ENCODE results near the gene TTLL11.

The TTLL11 gene

GRCh38 chr9:121889990-121890563 is 203.0 kb downstream of the TTLL11 start:
- H3K4me3 Mint-ChIP-seq = no peak overlapping the region

DNA sequence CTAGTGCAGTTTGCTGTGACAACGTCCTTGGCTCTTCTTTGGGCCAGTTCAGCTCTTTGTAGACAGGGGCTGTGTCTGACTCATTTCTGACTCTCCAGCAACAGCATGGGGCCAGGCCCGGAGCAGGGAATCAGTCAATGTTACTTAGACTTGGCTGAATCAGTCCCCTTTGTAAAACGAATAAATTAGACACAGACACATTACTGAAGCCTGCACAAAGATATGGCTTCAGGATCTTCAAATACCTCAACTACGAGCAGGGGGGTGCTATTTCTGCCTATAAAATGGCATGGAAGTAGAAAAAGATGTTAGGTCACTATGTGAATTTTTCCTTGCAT is 204.7 kb downstream of the TTLL11 start:
- Mint-ChIP-seq H3K4me3 (no peak overlapping the region), H3K4me1 (no peaks in the 10 kb centered on the region), H3K27ac (no peak overlapping the region), H3K9me3 (no peaks in the 10 kb centered on the region), H3K27me3 (no peaks in the 10 kb centered on the region), H3K36me3 (no peaks in the 10 kb centered on the region)
- no peak for DNase-seq
- CTCF ChIA-PET = interaction anchor here (0.6 kb wide), 1 partner anchor 114 kb away, joined by 4 read pairs; no protein-coding TSS in a partner anchor

More at GRCh38 chr9:121889990-121890563, 203.0 kb downstream of the TTLL11 start:
- Mint-ChIP-seq H3K27me3 (no peaks in the 10 kb centered on the region), H3K36me3 (no peaks in the 10 kb centered on the region), H3K27ac (no peak overlapping the region), H3K9me3 (peaks cover 3% of the 10 kb centered on the region), H3K4me1 (no peaks in the 10 kb centered on the region)
- CTCF ChIA-PET = no interaction called here
- DNase-seq = no peak

- CTCF ChIA-PET = interaction anchor here (0.6 kb wide), 1 partner anchor 115 kb away, joined by 4 read pairs; no protein-coding TSS in a partner anchor
- no peak for DNase-seq
- H3K27ac Mint-ChIP-seq = no peak overlapping the region
Observed at GRCh38 chr9:121887553-121888437, 205.3 kb downstream of the TTLL11 start.

GRCh38 chr9:121886759-121887485 is 206.2 kb downstream of the TTLL11 start:
- Mint-ChIP-seq H3K9me3 (no peaks in the 10 kb centered on the region), H3K4me3 (no peak overlapping the region), H3K27ac (no peak overlapping the region), H3K27me3 (no peaks in the 10 kb centered on the region), H3K36me3 (no peaks in the 10 kb centered on the region), H3K4me1 (no peaks in the 10 kb centered on the region)
- CTCF ChIA-PET = interaction anchor here (1.0 kb wide), 1 partner anchor 142 kb away, joined by 4 read pairs; no protein-coding TSS in a partner anchor
- no peak for DNase-seq

More at GRCh38 chr9:121887553-121888437, 205.3 kb downstream of the TTLL11 start:
- H3K9me3 Mint-ChIP-seq = no peaks in the 10 kb centered on the region
- no peaks in the 10 kb centered on the region for H3K36me3 Mint-ChIP-seq
- no peaks in the 10 kb centered on the region for H3K27me3 Mint-ChIP-seq
- H3K4me3 Mint-ChIP-seq = no peak overlapping the region
- no peaks in the 10 kb centered on the region for H3K4me1 Mint-ChIP-seq

DNA sequence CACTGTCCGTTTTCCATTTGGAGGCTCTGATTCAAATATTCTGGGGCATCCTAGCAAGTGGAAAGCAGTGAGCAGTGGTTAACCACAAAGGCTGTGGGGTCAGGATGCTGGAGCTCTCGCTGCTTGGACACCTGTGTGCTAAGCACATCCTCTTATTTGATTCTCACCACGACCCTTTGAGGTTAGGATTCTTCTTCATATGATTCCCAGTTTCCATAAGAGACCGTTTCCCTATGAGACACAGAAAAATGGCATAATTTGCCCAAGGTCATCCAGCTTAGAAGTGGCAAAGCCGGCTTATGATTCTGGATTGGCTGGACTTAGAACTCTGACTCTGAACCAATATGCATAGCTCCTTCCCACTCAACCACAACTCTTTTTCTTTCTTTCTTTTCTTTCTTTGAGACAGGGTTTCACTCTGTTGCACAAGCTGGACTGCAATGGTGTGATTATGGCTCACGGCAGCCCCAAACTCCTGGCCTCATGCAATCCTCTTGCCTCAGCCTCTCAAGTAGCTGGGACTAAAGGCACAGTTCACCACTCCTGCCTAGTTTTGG is 207.7 kb downstream of the TTLL11 start:
- CTCF ChIA-PET = no interaction called here
- Mint-ChIP-seq H3K27ac (no peak overlapping the region), H3K9me3 (no peaks in the 10 kb centered on the region), H3K4me3 (no peak overlapping the region), H3K36me3 (no peaks in the 10 kb centered on the region), H3K27me3 (no peaks in the 10 kb centered on the region), H3K4me1 (no peaks in the 10 kb centered on the region)
- no peak for DNase-seq

DNA sequence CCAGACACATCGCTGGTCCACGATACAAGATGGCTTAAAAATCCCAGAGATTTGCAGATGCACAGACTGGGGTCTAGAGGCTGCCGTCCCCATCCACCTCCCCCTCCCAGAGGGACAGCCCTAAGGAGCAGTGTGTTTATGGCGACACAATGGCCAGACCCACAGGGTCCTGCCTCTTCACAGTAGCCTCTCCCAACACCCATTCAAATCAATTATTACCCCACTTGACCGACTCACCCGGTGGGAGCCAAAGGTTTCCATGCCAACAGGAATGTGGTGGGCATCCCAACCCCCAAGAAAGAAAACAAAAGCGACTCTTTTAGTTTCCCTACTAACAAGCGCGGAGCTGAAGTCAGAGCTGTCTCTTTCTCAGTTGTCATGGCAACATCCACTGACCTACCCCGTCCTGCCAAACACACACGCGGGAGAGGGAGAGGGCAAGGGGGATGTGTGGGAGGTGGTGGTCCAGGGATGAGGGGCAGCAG is 209.0 kb downstream of the TTLL11 start:
- CTCF ChIA-PET = no interaction called here
- Mint-ChIP-seq H3K9me3 (no peaks in the 10 kb centered on the region), H3K4me3 (no peak overlapping the region), H3K36me3 (no peaks in the 10 kb centered on the region), H3K4me1 (no peaks in the 10 kb centered on the region), H3K27me3 (no peaks in the 10 kb centered on the region), H3K27ac (no peak overlapping the region)
- no peak for DNase-seq

DNA sequence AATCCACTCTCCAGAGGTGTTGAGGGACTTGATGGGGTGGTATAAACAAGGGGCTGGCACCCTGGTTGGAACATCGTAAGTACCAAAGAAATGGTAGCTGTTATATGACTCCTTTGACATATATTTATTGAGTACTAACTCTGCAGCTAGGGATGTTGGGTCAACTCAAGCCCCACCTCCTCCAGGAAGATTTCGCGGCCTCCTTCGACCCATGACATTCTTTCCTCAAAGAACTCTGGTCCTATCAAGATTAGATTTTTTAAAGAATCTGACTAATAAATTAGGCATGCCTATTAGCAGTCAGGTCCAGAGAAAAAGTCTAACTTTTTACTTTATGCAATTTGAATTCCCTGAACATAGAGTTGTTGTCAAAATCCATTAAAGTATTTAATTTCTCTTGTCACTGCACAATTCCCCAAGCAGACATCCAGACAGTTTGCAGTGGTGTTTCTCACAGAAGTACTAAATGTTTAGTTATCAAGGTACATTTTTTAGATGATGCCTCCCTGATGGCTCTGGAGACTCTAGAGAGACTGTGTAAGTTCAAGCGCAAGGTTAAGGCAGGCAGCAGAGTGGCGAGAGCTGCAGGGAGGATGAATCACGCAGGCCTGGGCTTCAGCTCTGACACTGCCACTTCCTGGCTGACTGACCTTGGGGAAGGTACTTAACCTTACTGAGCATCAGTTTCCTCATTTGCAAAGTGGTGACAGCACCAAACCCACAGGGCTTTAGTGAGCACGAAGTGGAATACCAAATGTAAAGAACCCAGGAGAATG is 209.6 kb downstream of the TTLL11 start:
- no peaks in the 10 kb centered on the region for H3K4me1 Mint-ChIP-seq
- no peak for DNase-seq
- no peaks in the 10 kb centered on the region for H3K9me3 Mint-ChIP-seq
- H3K27me3 Mint-ChIP-seq = no peaks in the 10 kb centered on the region
- no peaks in the 10 kb centered on the region for H3K36me3 Mint-ChIP-seq
- H3K4me3 Mint-ChIP-seq = no peak overlapping the region
- H3K27ac Mint-ChIP-seq = no peak overlapping the region
- CTCF ChIA-PET = no interaction called here

- no peaks in the 10 kb centered on the region for H3K27me3 Mint-ChIP-seq
- no peak overlapping the region for H3K4me3 Mint-ChIP-seq
- DNase-seq = no peak
- H3K4me1 Mint-ChIP-seq = no peaks in the 10 kb centered on the region
- CTCF ChIA-PET = no interaction called here
- H3K27ac Mint-ChIP-seq = no peak overlapping the region
- H3K9me3 Mint-ChIP-seq = no peaks in the 10 kb centered on the region
- H3K36me3 Mint-ChIP-seq = no peaks in the 10 kb centered on the region
Observed at GRCh38 chr9:121881920-121882500, 211.1 kb downstream of the TTLL11 start.

GRCh38 chr9:121880343-121880898 is 212.7 kb downstream of the TTLL11 start:
- DNase-seq = no peak
- Mint-ChIP-seq H3K4me3 (no peak overlapping the region), H3K27me3 (no peaks in the 10 kb centered on the region), H3K27ac (no peak overlapping the region), H3K4me1 (no peaks in the 10 kb centered on the region), H3K9me3 (no peaks in the 10 kb centered on the region), H3K36me3 (no peaks in the 10 kb centered on the region)
- CTCF ChIA-PET = no interaction called here

GRCh38 chr9:121878271-121878822 is 214.8 kb downstream of the TTLL11 start:
- no peak overlapping the region for H3K27ac Mint-ChIP-seq
- no peaks in the 10 kb centered on the region for H3K36me3 Mint-ChIP-seq
- DNase-seq = no peak
- H3K4me3 Mint-ChIP-seq = no peak overlapping the region
- no peaks in the 10 kb centered on the region for H3K4me1 Mint-ChIP-seq
- CTCF ChIA-PET = no interaction called here
- H3K9me3 Mint-ChIP-seq = no peaks in the 10 kb centered on the region
- no peaks in the 10 kb centered on the region for H3K27me3 Mint-ChIP-seq

GRCh38 chr9:121876658-121877271 is 216.3 kb downstream of the TTLL11 start:
- H3K4me1 Mint-ChIP-seq = no peaks in the 10 kb centered on the region
- no peaks in the 10 kb centered on the region for H3K9me3 Mint-ChIP-seq
- H3K4me3 Mint-ChIP-seq = no peak overlapping the region
- CTCF ChIA-PET = no interaction called here
- no peaks in the 10 kb centered on the region for H3K36me3 Mint-ChIP-seq
- no peak for DNase-seq
- no peak overlapping the region for H3K27ac Mint-ChIP-seq
- H3K27me3 Mint-ChIP-seq = no peaks in the 10 kb centered on the region

GRCh38 chr9:121876255-121876654 is 216.9 kb downstream of the TTLL11 start:
- no peaks in the 10 kb centered on the region for H3K9me3 Mint-ChIP-seq

DNA sequence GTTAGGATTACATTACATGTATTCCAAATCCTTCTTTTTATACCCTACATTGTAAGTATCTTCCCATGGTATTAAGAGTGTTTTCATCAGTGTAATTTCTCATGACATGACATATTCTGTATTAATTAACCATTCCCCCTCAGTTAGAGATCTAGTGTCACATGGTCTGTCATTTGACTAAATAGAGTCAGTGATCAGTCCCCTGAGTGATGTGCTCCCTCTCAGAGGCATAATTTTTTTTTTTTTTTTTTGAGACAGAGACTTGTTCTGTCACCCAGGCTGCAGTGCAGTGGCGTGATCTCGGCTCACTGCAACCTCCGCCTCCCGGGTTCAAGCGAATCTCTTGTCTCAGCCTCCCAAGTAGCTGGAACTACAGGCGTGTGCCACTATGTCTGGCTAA is 218.6 kb downstream of the TTLL11 start:
- no peak overlapping the region for H3K4me3 Mint-ChIP-seq
- H3K9me3 Mint-ChIP-seq = no peaks in the 10 kb centered on the region
- H3K27me3 Mint-ChIP-seq = no peaks in the 10 kb centered on the region
- no peak overlapping the region for H3K27ac Mint-ChIP-seq
- no peaks in the 10 kb centered on the region for H3K4me1 Mint-ChIP-seq
- CTCF ChIA-PET = interaction anchor here (0.7 kb wide), 1 partner anchor 518 kb away, joined by 3 read pairs; no protein-coding TSS in a partner anchor
- DNase-seq = no peak
- no peaks in the 10 kb centered on the region for H3K36me3 Mint-ChIP-seq

More at GRCh38 chr9:121876255-121876654, 216.9 kb downstream of the TTLL11 start:
- Mint-ChIP-seq H3K4me3 (no peak overlapping the region), H3K4me1 (no peaks in the 10 kb centered on the region), H3K27ac (no peak overlapping the region), H3K27me3 (no peaks in the 10 kb centered on the region), H3K36me3 (no peaks in the 10 kb centered on the region)
- no peak for DNase-seq
- CTCF ChIA-PET = no interaction called here

Data from activated naive CD4-positive, alpha-beta T cell treated with anti-CD3 and anti-CD28 coated beads, Interleukin-2, amount 10 ng/mL, durations not matched to agents 7 days and 5 days (primary cell).